IMR-90 (cell line): ENCODE results near the gene MMS19. TPM values are rescaled to one million over a fixed set of nuclear protein-coding genes. Genes with fewer than 3 reads are reported as not detected.

Experiments used
- ATAC-seq: fragments of 200-7000 bp; cut with Tn5 transposase; 2 replicates; pipeline ENCODE4 v1.9.1; 2020; ENCODE audit warnings: low read depth, mild to moderate bottlenecking, moderate library complexity
- BruUV-seq: library from RNA; stranded (reverse); fragments of 400-500 nt; replicated peaks from 2 replicates; lab custom pipeline; 2021; lab: Mats Ljungman, UMichigan
- CTCF ChIA-PET: fragments of 300-600 bp; formaldehyde crosslinking; extraction: SDS; loops from one replicate; lab custom pipeline; 2021; ENCODE audit warnings: antibody characterized with exemption; lab: Yijun Ruan, JAX
- POLR2A ChIA-PET: fragments of 300-600 bp; sonication (Branson Sonifier 250); formaldehyde crosslinking; loops from one replicate; lab custom pipeline; 2022; ENCODE audit warnings: antibody characterized with exemption; ENCODE audit not compliant: unreplicated experiment; lab: Charles Lee
- DNase-seq: peaks from one replicate; pipeline ENCODE4 v3.0.0; 2013
- H2AFZ ChIP-seq: replicated peaks from 2 replicates; pipeline ENCODE3; 2013; ENCODE audit warnings: low read length, mild to moderate bottlenecking; ENCODE audit not compliant: poor library complexity
- H2AK5ac ChIP-seq: 2 replicates; pipeline ENCODE4 v1.6.1; 2013; ENCODE audit warnings: low read depth, low read length, inconsistent platforms
- H2AK9ac ChIP-seq: replicated peaks from 2 replicates; pipeline ENCODE3; 2013; ENCODE audit warnings: mild to moderate bottlenecking, low read depth, low read length, moderate library complexity; ENCODE audit not compliant: poor library complexity
- H2BK120ac ChIP-seq: 2 replicates; pipeline ENCODE4 v1.6.1; 2013; ENCODE audit warnings: low read depth, low read length, inconsistent platforms
- H2BK15ac ChIP-seq: 3 replicates; pipeline ENCODE4 v1.6.1; 2013; ENCODE audit warnings: low read depth, low read length, inconsistent platforms
- H2BK20ac ChIP-seq: 2 replicates; pipeline ENCODE4 v1.6.1; 2013; ENCODE audit warnings: low read depth, mild to moderate bottlenecking, inconsistent platforms, low read length, moderate library complexity
- H2BK5ac ChIP-seq: 2 replicates; pipeline ENCODE4 v1.6.1; 2013; ENCODE audit warnings: mild to moderate bottlenecking, low read depth, low read length, inconsistent platforms; ENCODE audit not compliant: poor library complexity, severe bottlenecking
- H3K14ac ChIP-seq: replicated peaks from 2 replicates; pipeline ENCODE4 v1.6.1; 2013; ENCODE audit warnings: low read depth, low read length, inconsistent platforms
- H3K18ac ChIP-seq: 2 replicates; pipeline ENCODE4 v1.6.1; 2013; ENCODE audit warnings: low read depth, low read length, control low read depth
- H3K23ac ChIP-seq: 2 replicates; pipeline ENCODE4 v1.6.1; 2013; ENCODE audit warnings: low read depth, low read length, inconsistent platforms
- H3K27ac ChIP-seq: 2 replicates; pipeline ENCODE4 v1.5.1; 2013; ENCODE audit warnings: mild to moderate bottlenecking, control low read depth, low read length; ENCODE audit not compliant: insufficient read depth
- H3K27me3 ChIP-seq: 2 replicates; pipeline ENCODE4 v1.6.1; 2013; ENCODE audit warnings: low read length; ENCODE audit not compliant: control insufficient read depth, insufficient read depth
- H3K36me3 ChIP-seq: 2 replicates; pipeline ENCODE4 v1.6.1; 2013; ENCODE audit warnings: low read length, mixed read lengths; ENCODE audit not compliant: control insufficient read depth, insufficient read depth
- H3K4ac ChIP-seq: 2 replicates; pipeline ENCODE4 v1.6.1; 2013; ENCODE audit warnings: low read depth, low read length, inconsistent platforms
- H3K4me1 ChIP-seq: 2 replicates; pipeline ENCODE4 v1.6.1; 2013; ENCODE audit warnings: low read length, mixed read lengths; ENCODE audit not compliant: control insufficient read depth, insufficient read depth
- H3K4me2 ChIP-seq: 2 replicates; pipeline ENCODE4 v1.6.1; 2013; ENCODE audit warnings: low read depth, mild to moderate bottlenecking, control low read depth, low read length, moderate library complexity
- H3K4me3 ChIP-seq: 2 replicates; pipeline ENCODE4 v1.5.1; 2013; ENCODE audit warnings: low read depth, mild to moderate bottlenecking, control low read depth, low read length, moderate library complexity; ENCODE audit not compliant: insufficient read depth
- H3K56ac ChIP-seq: 2 replicates; pipeline ENCODE4 v1.6.1; 2013; ENCODE audit warnings: low read length, inconsistent platforms; ENCODE audit not compliant: insufficient read depth; ENCODE audit errors: extremely low read depth
- H3K79me1 ChIP-seq, 2 experiments: 2 replicates each; pipeline ENCODE4 v1.6.1; 2013; ENCODE audit warnings: low read length in 2 of 2, inconsistent platforms in 1 of 2, low read depth in 1 of 2
- H3K9ac ChIP-seq: 2 replicates; pipeline ENCODE4 v1.6.1; 2013; ENCODE audit warnings: low read depth, low read length, control low read depth
- H3K9me1 ChIP-seq: 2 replicates; pipeline ENCODE4 v1.6.1; 2013; ENCODE audit warnings: low read length, inconsistent platforms; ENCODE audit not compliant: insufficient read depth
- H3K9me3 ChIP-seq: 2 replicates; pipeline ENCODE4 v1.6.1; 2013; ENCODE audit warnings: low read length; ENCODE audit not compliant: control insufficient read depth, insufficient read depth
- H4K20me1 ChIP-seq: 2 replicates; pipeline ENCODE4 v1.6.1; 2013; ENCODE audit warnings: low read length, inconsistent platforms; ENCODE audit not compliant: insufficient read depth
- H4K5ac ChIP-seq: 2 replicates; pipeline ENCODE4 v1.6.1; 2013; ENCODE audit warnings: mild to moderate bottlenecking, low read depth, low read length, control low read depth
- H4K8ac ChIP-seq, 2 experiments: 2 replicates each; pipeline ENCODE4 v1.6.1; 2013; ENCODE audit warnings: low read depth in 2 of 2, low read length in 2 of 2, control low read depth in 1 of 2, inconsistent platforms in 1 of 2
- H4K91ac ChIP-seq: 2 replicates; pipeline ENCODE4 v1.6.1; 2013; ENCODE audit warnings: low read depth, low read length, inconsistent platforms; ENCODE audit not compliant: insufficient read depth
- BHLHE40 ChIP-seq: fragments of 150-350 bp; IDR thresholded peaks from 2 replicates; pipeline ENCODE4 v1.6.1; 2016; ENCODE audit warnings: mild to moderate bottlenecking, low read depth, low read length
- CEBPB ChIP-seq: IDR thresholded peaks from 2 replicates; pipeline ENCODE4 v1.6.1; 2012; ENCODE audit warnings: low read depth, low read length, improper control_type of control experiment
- CHD1 ChIP-seq: IDR thresholded peaks from 2 replicates; pipeline ENCODE4 v1.6.1; 2012; ENCODE audit warnings: low read depth, low read length, improper control_type of control experiment
- CTCF ChIP-seq: conservative IDR thresholded peaks from 2 replicates; pipeline ENCODE4 v1.5.1; 2012; ENCODE audit warnings: mild to moderate bottlenecking, low read depth, low read length, improper control_type of control experiment
- ELK1 ChIP-seq: fragments of 150-350 bp; IDR thresholded peaks from 2 replicates; pipeline ENCODE4 v1.6.1; 2016; ENCODE audit warnings: low read depth, mild to moderate bottlenecking, low read length, moderate library complexity, borderline replicate concordance
- FOS ChIP-seq: fragments of 150-350 bp; IDR thresholded peaks from 2 replicates; pipeline ENCODE4 v1.6.1; 2016; ENCODE audit warnings: low read depth, low read length
- MAFK ChIP-seq: IDR thresholded peaks from 2 replicates; pipeline ENCODE4 v1.6.1; 2012; ENCODE audit warnings: low read depth, low read length, improper control_type of control experiment
- MAZ ChIP-seq: IDR thresholded peaks from 2 replicates; pipeline ENCODE4 v1.6.1; 2012; ENCODE audit warnings: low read depth, mild to moderate bottlenecking, low read length, improper control_type of control experiment, moderate library complexity, borderline replicate concordance
- MXI1 ChIP-seq: IDR thresholded peaks from 2 replicates; pipeline ENCODE4 v1.6.1; 2012; ENCODE audit warnings: low read depth, mild to moderate bottlenecking, low read length, moderate library complexity, borderline replicate concordance
- NFE2L2 ChIP-seq: fragments of 150-350 bp; IDR thresholded peaks from 2 replicates; pipeline ENCODE4 v1.6.1; 2016; ENCODE audit warnings: low read depth, mild to moderate bottlenecking, low read length
- POLR2A ChIP-seq: IDR thresholded peaks from 2 replicates; pipeline ENCODE4 v1.6.1; 2012; ENCODE audit warnings: mild to moderate bottlenecking, low read depth, low read length
- RAD21 ChIP-seq: IDR thresholded peaks from 2 replicates; pipeline ENCODE4 v1.6.1; 2012; ENCODE audit warnings: low read length, improper control_type of control experiment
- RCOR1 ChIP-seq: IDR thresholded peaks from 2 replicates; pipeline ENCODE4 v1.6.1; 2012; ENCODE audit warnings: mild to moderate bottlenecking, low read length, improper control_type of control experiment; ENCODE audit not compliant: insufficient replicate concordance
- RFX5 ChIP-seq: IDR thresholded peaks from 2 replicates; pipeline ENCODE4 v1.8.0; 2012; ENCODE audit warnings: low read depth, mild to moderate bottlenecking, low read length, moderate library complexity
- SMC3 ChIP-seq: fragments of 150-350 bp; IDR thresholded peaks from 2 replicates; pipeline ENCODE4 v1.6.1; 2016; ENCODE audit warnings: low read depth, mild to moderate bottlenecking, antibody characterized with exemption, low read length, moderate library complexity
- USF2 ChIP-seq: fragments of 150-350 bp; IDR thresholded peaks from 2 replicates; pipeline ENCODE4 v1.6.1; 2017; ENCODE audit warnings: mild to moderate bottlenecking, antibody characterized with exemption, low read length, low read depth
- WGBS, 2 experiments: methylation state at CpG; one replicate each; pipeline versions ENCODE4 v1.1.5 to v1.1.7; 2013; ENCODE audit warnings: missing lambda C conversion rate in 2 of 2; ENCODE audit not compliant: insufficient read length in 1 of 2; ENCODE audit errors: extremely low coverage in 2 of 2; 5-methylcytosine and 5-hydroxymethylcytosine counted together
- dilution Hi-C: fragments of 300-500 bp; cut with HindIII; formaldehyde crosslinking; loops from one replicate; pipeline ENCODE4 v1.14.3; 2018; ENCODE audit warnings: low sequenced_read_pairs; ENCODE audit not compliant: unreplicated experiment
- in situ Hi-C: fragments of 300-500 bp; cut with MboI; formaldehyde crosslinking; loops from 3 replicates; pipeline ENCODE4 v1.14.3; 2019; ENCODE audit warnings: low sequenced_read_pairs, inconsistent platforms, mixed read lengths
- intact Hi-C: fragments of 100-400 bp; cut with micrococcal nuclease; formaldehyde crosslinking; loops from 2 replicates; pipeline ENCODE4 v1.10.0; 2022
- polyA plus RNA-seq, 3 experiments: library from polyadenylated mRNA; depleted of rRNA; stranded (reverse); fragments of >200 nt; gene quantifications; 2 replicates each; pipeline ENCODE4 v1.2.3, GENCODE V29; 2012; ENCODE audit warnings: low replicate concordance in 1 of 3
- total RNA-seq: library from RNA; depleted of rRNA; stranded (reverse); fragments of >200 nt; gene quantifications from 2 replicates; pipeline ENCODE4 v1.2.3, GENCODE V29; 2012

Gene MMS19
- total and polyA plus RNA-seq, 2 of the 4 experiments (the other 2 are of a cell fraction), result 70.1 to 72.7 TPM

- H4K5ac ChIP-seq, result no peak overlapping the region
- DNase-seq (no peak), ATAC-seq (peak; percentile 37)
- H3K27ac ChIP-seq, result no peak overlapping the region
- peaks cover 4% of the 10 kb centered on the region; the same call in 1 of the 2 replicates for H3K9me1 ChIP-seq
- H4K20me1 ChIP-seq, result peaks cover 62% of the 10 kb centered on the region
- no CpG with 5 or more reads among the region's 2 CpGs for WGBS, 2 experiments
- CTCF ChIA-PET, result interaction anchor here (1.4 kb wide), 1 partner anchor 56 kb away, joined by 4 read pairs; no protein-coding TSS in a partner anchor
- H3K4me3 ChIP-seq, result no peak overlapping the region
- no peak overlapping the region for H3K14ac ChIP-seq
- no peak overlapping the region for H2BK20ac ChIP-seq
- no peaks in the 10 kb centered on the region for H3K9me3 ChIP-seq
- no peak overlapping the region for H3K4ac ChIP-seq
- in situ Hi-C loops (no loop called here), dilution Hi-C loops (no loop called here), intact Hi-C loops (no loop called here)
- no peak overlapping the region for H3K18ac ChIP-seq
- H3K36me3 ChIP-seq, result peaks cover 4% of the 10 kb centered on the region; the same call in 1 of the 2 replicates
- POLR2A ChIA-PET, result no interaction called here
- H3K56ac ChIP-seq, result no peak overlapping the region
- H3K4me1 ChIP-seq, result peaks cover 11% of the 10 kb centered on the region
- no peak overlapping the region for H3K23ac ChIP-seq
- H2AK5ac ChIP-seq, result no peak overlapping the region
- H3K4me2 ChIP-seq, result no peak overlapping the region
- no peak overlapping the region for H2BK5ac ChIP-seq
- H2BK120ac ChIP-seq, result no peak overlapping the region
- no peak overlapping the region for H4K91ac ChIP-seq
- peaks cover 6 to 66% of the 10 kb centered on the region in 2 experiments; a peak in 2 of 4 replicates for H3K79me1 ChIP-seq
- BruUV-seq, result no TSS peak
- H2AFZ ChIP-seq, result no peak overlapping the region
- H2BK15ac ChIP-seq, result no peak overlapping the region
- TF ChIP-seq MAFK (no peak), RAD21 (no peak), SMC3 (no peak), RFX5 (no peak), USF2 (no peak), CHD1 (no peak), ELK1 (no peak), RCOR1 (no peak), CEBPB (no peak), BHLHE40 (no peak), MAZ (no peak), POLR2A (no peak), CTCF (no peak), MXI1 (no peak), FOS (no peak), NFE2L2 (no peak)
- no peaks in the 10 kb centered on the region for H3K27me3 ChIP-seq
- H4K8ac ChIP-seq, result no peak overlapping the region
- H2AK9ac ChIP-seq, result no peak overlapping the region
- no peak overlapping the region for H3K9ac ChIP-seq
Measured at GRCh38 chr10:97490592-97490991, 7.6 kb downstream of the MMS19 start.
